ENCODE results near the gene EVX1.

EVX1 gene

GRCh38 chr7:27260211-27260610, 17.6 kb downstream of the EVX1 start:
- H3K36me3 ChIP-seq (ENCODE audit: control insufficient read depth, insufficient read depth, low read length): no peaks in the 10 kb centered on the region
- no peaks in the 10 kb centered on the region for H3K27me3 ChIP-seq (replicated peaks; ENCODE audit: control insufficient read depth, insufficient read depth, low read length)
- no peak for DNase-seq (ENCODE audit: extremely low read depth, insufficient read length)
- no peak for TF ChIP-seq CTCF (IDR thresholded peaks at IDR 0.05; ENCODE audit: insufficient read depth, low read length, poor library complexity, severe bottlenecking)
- H3K4me3 ChIP-seq (replicated peaks; ENCODE audit: low read depth, low read length): no peak overlapping the region

- no peak for DNase-seq (ENCODE audit: extremely low read depth, insufficient read length)
- Histone ChIP-seq H3K4me3 (replicated peaks; ENCODE audit: low read depth, low read length) (no peak overlapping the region), H3K36me3 (ENCODE audit: control insufficient read depth, insufficient read depth, low read length) (no peaks in the 10 kb centered on the region), H3K27me3 (replicated peaks; ENCODE audit: control insufficient read depth, insufficient read depth, low read length) (no peaks in the 10 kb centered on the region)
- TF ChIP-seq CTCF (IDR thresholded peaks at IDR 0.05; ENCODE audit: insufficient read depth, low read length, poor library complexity, severe bottlenecking): no peak
Measured at GRCh38 chr7:27262121-27262520, 19.5 kb downstream of the EVX1 start.

GRCh38 chr7:27263781-27264180, 21.2 kb downstream of the EVX1 start:
- Histone ChIP-seq H3K36me3 (ENCODE audit: control insufficient read depth, insufficient read depth, low read length) (no peaks in the 10 kb centered on the region), H3K27me3 (replicated peaks; ENCODE audit: control insufficient read depth, insufficient read depth, low read length) (no peaks in the 10 kb centered on the region), H3K4me3 (replicated peaks; ENCODE audit: low read depth, low read length) (no peak overlapping the region)
- DNase-seq (ENCODE audit: extremely low read depth, insufficient read length): no peak
- no peak for TF ChIP-seq CTCF (IDR thresholded peaks at IDR 0.05; ENCODE audit: insufficient read depth, low read length, poor library complexity, severe bottlenecking)

- Histone ChIP-seq H3K27me3 (replicated peaks; ENCODE audit: control insufficient read depth, insufficient read depth, low read length) (no peaks in the 10 kb centered on the region), H3K36me3 (ENCODE audit: control insufficient read depth, insufficient read depth, low read length) (no peaks in the 10 kb centered on the region), H3K4me3 (replicated peaks; ENCODE audit: low read depth, low read length) (no peak overlapping the region)
- no peak for DNase-seq (ENCODE audit: extremely low read depth, insufficient read length)
- no peak for TF ChIP-seq CTCF (IDR thresholded peaks at IDR 0.05; ENCODE audit: insufficient read depth, low read length, poor library complexity, severe bottlenecking)
Measured at GRCh38 chr7:27269455-27269854, 26.9 kb downstream of the EVX1 start.

GRCh38 chr7:27271384-27271783, 28.8 kb downstream of the EVX1 start:
- Histone ChIP-seq H3K4me3 (replicated peaks; ENCODE audit: low read depth, low read length) (no peak overlapping the region), H3K27me3 (replicated peaks; ENCODE audit: control insufficient read depth, insufficient read depth, low read length) (no peaks in the 10 kb centered on the region), H3K36me3 (ENCODE audit: control insufficient read depth, insufficient read depth, low read length) (no peaks in the 10 kb centered on the region)
- no peak for DNase-seq (ENCODE audit: extremely low read depth, insufficient read length)
- TF ChIP-seq CTCF (IDR thresholded peaks at IDR 0.05; ENCODE audit: insufficient read depth, low read length, poor library complexity, severe bottlenecking): no peak

GRCh38 chr7:27277628-27278027, 35.0 kb downstream of the EVX1 start:
- no peak for TF ChIP-seq CTCF (IDR thresholded peaks at IDR 0.05; ENCODE audit: insufficient read depth, low read length, poor library complexity, severe bottlenecking)
- Histone ChIP-seq H3K4me3 (replicated peaks; ENCODE audit: low read depth, low read length) (no peak overlapping the region), H3K27me3 (replicated peaks; ENCODE audit: control insufficient read depth, insufficient read depth, low read length) (no peaks in the 10 kb centered on the region), H3K36me3 (ENCODE audit: control insufficient read depth, insufficient read depth, low read length) (no peaks in the 10 kb centered on the region)
- no peak for DNase-seq (ENCODE audit: extremely low read depth, insufficient read length)
